ENCODE data around the gene B3GALNT2.
"Not testable (repeated sequence)": the region's sequence is repeated elsewhere in the genome, so short reads cannot be mapped to it uniquely, and the experiment has no call there.

The B3GALNT2 gene

GRCh38 chr1:235503403-235504121 lies 690 bp downstream of the B3GALNT2 start:
- no peak for FAIRE-seq

- peak; percentile 33 for FAIRE-seq
These were observed 1.4 kb downstream of the B3GALNT2 start for GRCh38 chr1:235502601-235503402.

- FAIRE-seq: no peak
These were observed 3.2 kb downstream of the B3GALNT2 start for GRCh38 chr1:235500971-235501540.

- FAIRE-seq: no peak
These were observed 8.7 kb downstream of the B3GALNT2 start for GRCh38 chr1:235495551-235495950.

GRCh38 chr1:235495030-235495429 lies 9.2 kb downstream of the B3GALNT2 start:
- FAIRE-seq: no peak

GRCh38 chr1:235494531-235494930 lies 9.7 kb downstream of the B3GALNT2 start:
- no peak for FAIRE-seq

- no peak for FAIRE-seq
These were observed 12.6 kb downstream of the B3GALNT2 start for GRCh38 chr1:235491644-235492043.

GRCh38 chr1:235486321-235486720 lies 17.9 kb downstream of the B3GALNT2 start:
- FAIRE-seq: peak; percentile 43

- FAIRE-seq: no peak
These were observed 18.7 kb downstream of the B3GALNT2 start for GRCh38 chr1:235485558-235485957.

GRCh38 chr1:235483090-235483489 lies 21.2 kb downstream of the B3GALNT2 start:
- no peak for FAIRE-seq

GRCh38 chr1:235473806-235474205 lies 30.4 kb downstream of the B3GALNT2 start:
- no peak for FAIRE-seq

GRCh38 chr1:235470741-235471439 lies 33.4 kb downstream of the B3GALNT2 start:
- no peak for FAIRE-seq

- not testable (repeated sequence) for FAIRE-seq
These were observed 34.4 kb downstream of the B3GALNT2 start for GRCh38 chr1:235469897-235470296.

- FAIRE-seq: no peak
These were observed 35.3 kb downstream of the B3GALNT2 start for GRCh38 chr1:235468970-235469369.

- no peak for FAIRE-seq
These were observed 36.2 kb downstream of the B3GALNT2 start for GRCh38 chr1:235468004-235468403.

- FAIRE-seq: no peak
These were observed 39.2 kb downstream of the B3GALNT2 start for GRCh38 chr1:235465066-235465465.

- FAIRE-seq: not testable (repeated sequence)
These were observed 41.4 kb downstream of the B3GALNT2 start for GRCh38 chr1:235462832-235463231.

GRCh38 chr1:235461954-235462353 lies 42.3 kb downstream of the B3GALNT2 start:
- no peak for FAIRE-seq

GRCh38 chr1:235460770-235461169 lies 43.5 kb downstream of the B3GALNT2 start:
- FAIRE-seq: no peak

- FAIRE-seq: not testable (repeated sequence)
These were observed 46.4 kb downstream of the B3GALNT2 start for GRCh38 chr1:235457856-235458255.

- no peak for FAIRE-seq
These were observed 48.4 kb downstream of the B3GALNT2 start for GRCh38 chr1:235455823-235456222.

- no peak for FAIRE-seq
These were observed 49.2 kb downstream of the B3GALNT2 start for GRCh38 chr1:235455097-235455496.

- no peak for FAIRE-seq
These were observed 50.2 kb downstream of the B3GALNT2 start for GRCh38 chr1:235454021-235454420.
